ENCODE data around the gene F5.
"Not testable (repeated sequence)": the region's sequence is repeated elsewhere in the genome, so short reads cannot be mapped to it uniquely, and the experiment has no call there.

The F5 gene

GRCh38 chr1:169546087-169546995 is 39.9 kb downstream of the F5 start:
- DNase-seq (ENCODE audit: low read depth in 1 of 2, low spot score in 1 of 2): peak in 1 of 2 donors; percentile 3

DNA sequence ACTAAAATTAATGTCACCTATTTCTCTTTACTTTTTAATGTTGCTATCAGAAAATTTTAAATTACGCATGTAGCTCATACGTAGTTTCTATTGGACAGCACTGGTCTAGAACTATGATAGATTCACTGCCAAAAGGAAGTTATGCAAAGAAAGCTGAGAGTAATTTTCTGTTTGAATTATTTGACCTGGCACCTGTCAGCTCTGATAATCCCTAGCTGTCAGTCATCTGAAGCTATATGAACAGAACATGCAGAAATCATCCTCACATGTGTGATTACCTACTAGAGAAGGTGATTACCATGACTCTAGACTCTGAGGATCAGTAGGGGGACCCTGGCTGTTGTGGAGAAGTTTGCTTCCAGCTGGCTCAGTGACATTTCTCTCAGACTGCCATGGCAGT is 40.8 kb downstream of the F5 start:
- no peak for DNase-seq (ENCODE audit: low read depth in 1 of 2, low spot score in 1 of 2)

- DNase-seq (ENCODE audit: low read depth in 1 of 2, low spot score in 1 of 2): no peak
Observed at GRCh38 chr1:169538998-169539871, 47.0 kb downstream of the F5 start.

- DNase-seq (ENCODE audit: low read depth in 1 of 2, low spot score in 1 of 2): no peak
Observed at GRCh38 chr1:169534653-169535052, 51.6 kb downstream of the F5 start.

GRCh38 chr1:169533528-169534190 is 52.6 kb downstream of the F5 start:
- not testable (repeated sequence) for DNase-seq (ENCODE audit: low read depth in 1 of 2, low spot score in 1 of 2)

- no peak for DNase-seq (ENCODE audit: low read depth in 1 of 2, low spot score in 1 of 2)
Observed at GRCh38 chr1:169530448-169530847, 55.8 kb downstream of the F5 start.

GRCh38 chr1:169529068-169529642 is 57.1 kb downstream of the F5 start:
- no peak for DNase-seq (ENCODE audit: low read depth in 1 of 2, low spot score in 1 of 2)

DNA sequence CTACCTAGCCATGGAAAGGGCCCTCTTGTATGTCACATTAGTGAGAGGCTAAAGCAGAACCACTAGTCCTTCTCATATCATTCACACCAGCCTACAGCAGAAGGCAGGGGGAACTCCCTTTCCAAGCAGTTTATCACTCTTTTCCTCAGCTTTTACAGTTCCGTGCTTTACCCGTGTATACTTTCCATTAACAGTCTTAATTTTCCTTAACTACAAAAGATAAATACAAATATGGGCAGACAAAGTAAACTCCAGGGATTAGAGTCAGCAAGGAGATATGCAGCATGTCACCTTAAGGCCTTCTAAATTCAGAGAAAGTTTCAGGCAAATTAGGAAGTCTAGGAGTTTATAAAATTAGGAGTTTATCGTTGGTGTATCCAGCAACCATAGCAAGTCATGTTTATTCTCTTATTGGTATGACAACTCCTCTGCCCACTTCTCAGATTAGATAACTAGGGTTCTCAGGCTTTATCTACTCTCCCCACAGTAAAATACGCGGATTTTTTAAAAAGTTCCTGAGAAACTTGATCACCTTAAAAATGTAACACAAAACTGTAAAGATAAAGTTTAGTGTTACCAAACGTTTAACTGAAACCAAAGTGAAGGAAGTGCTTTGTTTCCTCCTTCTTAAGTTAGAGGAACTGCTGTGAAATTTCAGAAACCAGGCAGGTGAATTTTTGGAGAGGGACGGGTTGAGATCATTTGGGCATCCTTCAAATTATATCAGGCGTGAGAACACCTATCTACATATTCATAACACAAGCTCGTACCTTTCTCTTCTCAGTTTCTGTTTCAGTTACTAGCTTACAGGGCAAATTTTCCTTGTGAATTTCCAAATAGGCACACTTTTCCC is 57.8 kb downstream of the F5 start:
- DNase-seq (ENCODE audit: low read depth in 1 of 2, low spot score in 1 of 2): no peak

GRCh38 chr1:169527451-169528214 is 58.6 kb downstream of the F5 start:
- no peak for DNase-seq (ENCODE audit: low read depth in 1 of 2, low spot score in 1 of 2)

GRCh38 chr1:169527001-169527400 is 59.3 kb downstream of the F5 start:
- DNase-seq (ENCODE audit: low read depth in 1 of 2, low spot score in 1 of 2): no peak

DNA sequence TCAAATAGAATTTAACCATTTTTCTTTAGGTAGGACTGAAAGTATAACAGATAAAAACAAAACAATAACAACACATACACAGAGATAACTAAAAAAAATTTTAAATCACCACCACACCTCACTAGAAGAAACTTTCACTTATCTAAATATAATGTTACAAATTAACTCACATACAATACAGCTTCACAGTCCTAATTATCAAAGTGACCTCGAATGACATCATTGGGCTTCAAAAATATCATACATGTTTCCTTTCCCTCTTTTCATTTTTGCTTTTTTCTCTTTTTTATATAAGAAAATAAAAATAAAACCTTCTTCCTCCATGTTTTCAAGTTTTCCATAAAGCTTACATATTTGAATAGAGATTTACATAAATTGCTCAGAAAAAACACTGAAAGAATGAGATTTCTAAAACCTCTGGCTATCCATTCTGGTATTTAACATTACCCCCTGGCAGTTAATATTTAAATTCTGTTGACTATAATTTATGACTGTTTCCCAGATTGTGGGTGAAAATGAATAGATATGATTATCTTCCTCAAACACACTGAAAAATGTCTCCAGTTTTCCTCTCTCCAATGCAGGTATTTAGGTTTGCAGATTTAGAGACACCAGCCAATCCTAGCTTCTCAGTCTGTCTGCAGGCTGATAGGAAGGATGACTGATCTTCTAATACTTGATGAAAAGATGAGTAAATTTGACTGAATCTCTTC is 60.0 kb downstream of the F5 start:
- no peak for DNase-seq (ENCODE audit: low read depth in 1 of 2, low spot score in 1 of 2)

DNA sequence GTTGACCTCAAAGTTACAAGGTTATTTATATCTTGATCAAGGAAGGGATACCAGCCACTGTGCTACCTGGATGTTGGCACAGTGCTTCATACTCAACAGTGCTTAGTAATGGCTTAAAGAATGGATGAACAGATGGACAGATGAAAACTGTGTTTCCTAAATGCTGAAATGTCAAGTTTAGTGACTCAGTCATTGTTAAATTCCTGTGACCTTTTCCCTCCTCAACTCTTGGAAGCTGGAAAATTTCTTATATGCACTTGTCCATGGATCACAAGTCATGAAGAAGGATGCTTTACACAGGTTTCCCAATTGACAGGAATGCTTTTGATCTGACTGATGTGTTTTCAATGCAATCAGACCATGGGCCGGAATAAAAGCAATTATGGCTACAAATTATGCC is 60.9 kb downstream of the F5 start:
- no peak for DNase-seq (ENCODE audit: low read depth in 1 of 2, low spot score in 1 of 2)

GRCh38 chr1:169523904-169524303 is 62.4 kb downstream of the F5 start:
- DNase-seq (ENCODE audit: low read depth in 1 of 2, low spot score in 1 of 2): no peak

DNA sequence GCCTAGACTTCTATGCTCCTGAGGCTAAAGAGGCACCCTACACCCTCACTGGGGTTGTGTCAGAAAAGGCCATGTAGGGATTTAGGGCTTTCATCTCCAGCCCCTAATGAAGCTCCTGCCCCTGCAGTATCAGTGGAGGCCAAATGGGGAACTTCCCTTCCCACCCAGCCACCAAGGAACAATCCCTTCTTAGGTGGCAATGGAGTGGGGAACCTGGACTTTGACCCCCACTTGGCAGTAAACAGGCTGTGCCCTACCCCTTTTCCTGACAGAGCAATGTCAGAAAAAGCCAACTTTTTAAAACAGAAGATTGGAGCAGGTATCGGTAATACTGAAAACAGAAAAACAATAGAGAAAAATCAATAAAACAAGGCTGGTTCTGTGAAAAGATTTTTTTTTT is 65.1 kb downstream of the F5 start:
- no peak for DNase-seq (ENCODE audit: low read depth in 1 of 2, low spot score in 1 of 2)

GRCh38 chr1:169517558-169518186 is 68.6 kb downstream of the F5 start:
- DNase-seq (ENCODE audit: low read depth in 1 of 2, low spot score in 1 of 2): no peak

DNA sequence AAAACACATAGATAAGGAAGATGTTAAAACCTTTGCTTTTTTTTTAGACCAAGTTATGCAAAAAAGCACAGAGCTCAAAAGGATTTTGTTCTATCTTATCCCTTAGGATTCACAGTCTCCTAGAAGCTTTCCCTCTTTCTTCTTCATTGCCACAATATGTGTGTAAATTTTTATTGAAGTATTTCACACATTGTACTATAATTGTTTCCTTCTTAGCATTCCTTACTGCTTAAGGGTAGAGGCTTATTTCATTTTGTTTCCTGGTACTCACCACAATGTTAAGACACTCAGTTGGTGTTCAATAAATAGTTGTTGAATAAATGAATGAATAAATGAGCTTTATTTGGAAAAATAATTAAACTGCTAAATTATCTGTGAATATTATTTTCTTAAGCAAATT is 70.6 kb downstream of the F5 start:
- DNase-seq (ENCODE audit: low read depth in 1 of 2, low spot score in 1 of 2): no peak

- no peak for DNase-seq (ENCODE audit: low read depth in 1 of 2, low spot score in 1 of 2)
Observed at GRCh38 chr1:169514566-169515270, 71.6 kb downstream of the F5 start.

GRCh38 chr1:169513208-169513607 is 73.1 kb downstream of the F5 start:
- no peak for DNase-seq (ENCODE audit: low read depth in 1 of 2, low spot score in 1 of 2)
